SU-DHL-6 (cell line): ENCODE measurements around the gene CDKN2C.

Experiments used
- CTCF ChIP-seq: fragments of 200-600 bp; sonication (generic); IDR thresholded peaks from one replicate; pipeline ENCODE4 v1.5.1; 2017; ENCODE audit warnings: antibody characterized with exemption, mild to moderate bottlenecking, low read length, moderate library complexity; ENCODE audit not compliant: insufficient read depth, poor library complexity, severe bottlenecking
- EZH2phosphoT487 ChIP-seq: fragments of 200-600 bp; sonication (generic), shearing (Covaris generic); conservative IDR thresholded peaks from 2 replicates; pipeline ENCODE4 v1.6.1; 2018; ENCODE audit warnings: mild to moderate bottlenecking, antibody characterized with exemption, low read length, moderate library complexity, mixed read lengths

- TF ChIP-seq CTCF (no peak), EZH2phosphoT487 (no peak)
Measured at GRCh38 chr1:50971748-50972305, 1.8 kb downstream of the CDKN2C start.
